Neuronal stem cell (in vitro differentiated cells): ENCODE data around the gene CROCC2.

Source experiments
- DNase-seq: peaks from one replicate; pipeline ENCODE4 v3.0.0-alpha.2; 2013; ENCODE audit warnings: low spot score
- H2AFZ ChIP-seq: one replicate; pipeline ENCODE4 v1.6.1; 2013; ENCODE audit warnings: mild to moderate bottlenecking, low read length, inconsistent platforms
- H2AK5ac ChIP-seq: 2 replicates; pipeline ENCODE4 v1.6.1; 2013; ENCODE audit warnings: low read depth, mild to moderate bottlenecking, inconsistent platforms, low read length, moderate library complexity, mixed read lengths
- H2BK120ac ChIP-seq: 2 replicates; pipeline ENCODE4 v1.6.1; 2013; ENCODE audit warnings: low read depth, mild to moderate bottlenecking, inconsistent platforms, low read length, moderate library complexity, mixed read lengths
- H2BK12ac ChIP-seq: one replicate; pipeline ENCODE4 v1.6.1; 2013; ENCODE audit warnings: low read length, inconsistent platforms
- H2BK15ac ChIP-seq: 2 replicates; pipeline ENCODE4 v1.6.1; 2013; ENCODE audit warnings: mild to moderate bottlenecking, low read length, inconsistent platforms, mixed read lengths
- H2BK5ac ChIP-seq: one replicate; pipeline ENCODE4 v1.6.1; 2013; ENCODE audit warnings: inconsistent platforms, mild to moderate bottlenecking, low read length, moderate library complexity
- H3K14ac ChIP-seq: one replicate; pipeline ENCODE4 v1.6.1; 2013; ENCODE audit warnings: low read length, inconsistent platforms
- H3K18ac ChIP-seq: 2 replicates; pipeline ENCODE4 v1.6.1; 2013; ENCODE audit warnings: low read length, inconsistent platforms
- H3K23ac ChIP-seq: 2 replicates; pipeline ENCODE4 v1.6.1; 2013; ENCODE audit warnings: low read depth, mild to moderate bottlenecking, mixed read lengths, low read length, inconsistent platforms; ENCODE audit not compliant: poor library complexity
- H3K27ac ChIP-seq: replicated peaks from 3 replicates; pipeline ENCODE4 v1.5.1; 2013; ENCODE audit warnings: low read length, inconsistent platforms
- H3K27me3 ChIP-seq, 3 experiments: 2 replicates each; pipeline ENCODE4 v1.6.1; 2013; ENCODE audit warnings: low read length in 3 of 3, mild to moderate bottlenecking in 2 of 3, inconsistent platforms in 1 of 3, low read depth in 1 of 3, mixed read lengths in 1 of 3, moderate library complexity in 1 of 3; ENCODE audit not compliant: control insufficient read depth in 3 of 3, insufficient read depth in 3 of 3
- H3K36me3 ChIP-seq, 2 donors: replicated peaks in 1 of 2; 2 replicates each; pipeline ENCODE4 v1.6.1; 2013; ENCODE audit warnings: low read length in 2 of 2; ENCODE audit not compliant: control insufficient read depth in 2 of 2, insufficient read depth in 2 of 2
- H3K4ac ChIP-seq: 2 replicates; pipeline ENCODE4 v1.6.1; 2013; ENCODE audit warnings: inconsistent platforms, mild to moderate bottlenecking, low read length, moderate library complexity
- H3K4me1 ChIP-seq, 2 donors: 1 replicate in 1 of 2; 2 replicates in 1 of 2; pipeline ENCODE4 v1.6.1; 2013; ENCODE audit warnings: low read length in 2 of 2, low read depth in 1 of 2; ENCODE audit not compliant: control insufficient read depth in 2 of 2, insufficient read depth in 1 of 2
- H3K4me2 ChIP-seq: one replicate; pipeline ENCODE4 v1.6.1; 2013; ENCODE audit warnings: mild to moderate bottlenecking, low read length, inconsistent platforms; ENCODE audit not compliant: insufficient read depth, poor library complexity, severe bottlenecking
- H3K4me3 ChIP-seq, 2 donors: 2 replicates each; pipeline ENCODE4 v1.5.1; 2013; ENCODE audit warnings: low read length in 2 of 2, mild to moderate bottlenecking in 2 of 2, inconsistent platforms in 1 of 2, moderate library complexity in 1 of 2
- H3K79me1 ChIP-seq: one replicate; pipeline ENCODE4 v1.6.1; 2013; ENCODE audit warnings: low read depth, mild to moderate bottlenecking, inconsistent platforms, low read length, moderate library complexity
- H3K9ac ChIP-seq: one replicate; pipeline ENCODE4 v1.6.1; 2013; ENCODE audit warnings: mild to moderate bottlenecking, low read depth, low read length, inconsistent platforms; ENCODE audit not compliant: poor library complexity
- H3K9me3 ChIP-seq, 2 donors: replicated peaks in 1 of 2; 2 replicates each; pipeline versions ENCODE3 to v1.6.1; 2013; ENCODE audit warnings: low read length in 2 of 2, mild to moderate bottlenecking in 2 of 2, inconsistent platforms in 1 of 2, low read depth in 1 of 2, mixed read lengths in 1 of 2, moderate library complexity in 1 of 2; ENCODE audit not compliant: control insufficient read depth in 2 of 2, insufficient read depth in 1 of 2
- H4K8ac ChIP-seq: one replicate; pipeline ENCODE4 v1.6.1; 2013; ENCODE audit warnings: low read depth, mild to moderate bottlenecking, inconsistent platforms, low read length, moderate library complexity
- H4K91ac ChIP-seq: one replicate; pipeline ENCODE4 v1.6.1; 2013; ENCODE audit warnings: low read length, low read depth, mild to moderate bottlenecking, inconsistent platforms; ENCODE audit not compliant: poor library complexity
- WGBS, 2 donors: extraction: QIAGEN DNeasy Blood & Tissue Kit; methylation state at CpG; one replicate each; pipeline ENCODE4 v1.1.7; 2013; ENCODE audit warnings: missing lambda C conversion rate in 2 of 2, mixed read lengths in 1 of 2; ENCODE audit not compliant: insufficient read length in 2 of 2, insufficient replicate concordance in 1 of 2; ENCODE audit errors: extremely low coverage in 2 of 2; 5-methylcytosine and 5-hydroxymethylcytosine counted together

Gene CROCC2

GRCh38 chr2:240925568-240926515 is 19.7 kb downstream of the CROCC2 start:
- DNase-seq: no peak
- Histone ChIP-seq H3K4me1 (peaks cover 0 to 2% of the 10 kb centered on the region in 2 donors), H3K36me3 (no peaks in the 10 kb centered on the region), H2BK12ac (peak overlapping the region; percentile 22), H3K18ac (peak overlapping the region; percentile 7), H3K9me3 (no peaks in the 10 kb centered on the region), H3K4me2 (no peak overlapping the region), H2AFZ (no peak overlapping the region), H2AK5ac (no peak overlapping the region), H4K91ac (no peak overlapping the region), H3K4me3 (no peak overlapping the region), H3K23ac (peak overlapping the region; percentile 6), H2BK120ac (no peak overlapping the region), H3K79me1 (peaks cover 2% of the 10 kb centered on the region), H3K27me3 (peaks cover 0 to 34% (median 0%) of the 10 kb centered on the region in 3 experiments), H2BK15ac (peak overlapping the region; percentile 49), H4K8ac (no peak overlapping the region), H3K9ac (no peak overlapping the region), H2BK5ac (no peak overlapping the region), H3K27ac (no peak overlapping the region), H3K4ac (no peak overlapping the region), H3K14ac (no peak overlapping the region)
- no CpG with 5 or more reads among the region's 29 CpGs for WGBS, 2 donors

- Histone ChIP-seq H3K79me1 (peaks cover 2% of the 10 kb centered on the region), H2AK5ac (no peak overlapping the region), H2BK12ac (no peak overlapping the region), H3K18ac (no peak overlapping the region), H3K23ac (peak overlapping the region; percentile 6), H3K27ac (no peak overlapping the region), H3K14ac (no peak overlapping the region), H4K91ac (no peak overlapping the region), H3K9me3 (no peaks in the 10 kb centered on the region), H2BK120ac (no peak overlapping the region), H4K8ac (no peak overlapping the region), H2AFZ (no peak overlapping the region), H2BK15ac (no peak overlapping the region), H3K4me3 (no peak overlapping the region), H3K4me1 (peaks cover 0 to 2% of the 10 kb centered on the region in 2 donors), H3K27me3 (peaks cover 0 to 43% (median 0%) of the 10 kb centered on the region in 3 experiments), H3K4ac (no peak overlapping the region), H2BK5ac (no peak overlapping the region), H3K36me3 (no peaks in the 10 kb centered on the region), H3K4me2 (no peak overlapping the region), H3K9ac (no peak overlapping the region)
- no peak for DNase-seq
- WGBS, 2 donors: no CpG with 5 or more reads among the region's 38 CpGs
Measured at GRCh38 chr2:240926516-240927389, 20.6 kb downstream of the CROCC2 start.

- Histone ChIP-seq H4K8ac (no peak overlapping the region), H4K91ac (no peak overlapping the region), H3K9me3 (no peaks in the 10 kb centered on the region), H2BK15ac (no peak overlapping the region), H3K18ac (no peak overlapping the region), H3K23ac (no peak overlapping the region), H2AK5ac (no peak overlapping the region), H2BK5ac (no peak overlapping the region), H3K4me2 (no peak overlapping the region), H2BK120ac (no peak overlapping the region), H3K14ac (no peak overlapping the region), H2BK12ac (no peak overlapping the region), H3K9ac (no peak overlapping the region), H3K27ac (no peak overlapping the region), H2AFZ (no peak overlapping the region), H3K4me1 (peaks cover 0 to 2% of the 10 kb centered on the region in 2 donors), H3K36me3 (no peaks in the 10 kb centered on the region), H3K4ac (no peak overlapping the region), H3K79me1 (peaks cover 2% of the 10 kb centered on the region), H3K4me3 (no peak overlapping the region), H3K27me3 (peaks cover 0 to 45% (median 0%) of the 10 kb centered on the region in 3 experiments)
- WGBS, 2 donors: no CpG with 5 or more reads among the region's 7 CpGs
- DNase-seq: no peak
Measured at GRCh38 chr2:240927390-240927781, 21.2 kb downstream of the CROCC2 start.
